Neural cell (in vitro differentiated cells): ENCODE data around the gene STPG4.
"Not testable (repeated sequence)": the region's sequence is repeated elsewhere in the genome, so short reads cannot be mapped to it uniquely, and the experiment has no call there.

Source experiments
- EZH2 ChIP-seq: fragments of 200-600, 300-800 bp; shearing (Covaris generic), sonication (generic); IDR thresholded peaks from 2 replicates; pipeline ENCODE4 v1.6.1; 2014; ENCODE audit warnings: antibody characterized with exemption, low read length, borderline replicate concordance, mild to moderate bottlenecking; ENCODE audit not compliant: insufficient read depth, poor library complexity, severe bottlenecking
- POLR2AphosphoS5 ChIP-seq: IDR thresholded peaks from 2 replicates; pipeline ENCODE4 v1.6.1; 2012
- RAD21 ChIP-seq: fragments of 450-650 bp; conservative IDR thresholded peaks from 2 replicates; pipeline ENCODE4 v1.6.1; 2014; ENCODE audit warnings: antibody characterized with exemption, mild to moderate bottlenecking, moderate library complexity
- SMC3 ChIP-seq: fragments of 450-650 bp; conservative IDR thresholded peaks from 2 replicates; pipeline ENCODE4 v1.6.1; 2014; ENCODE audit warnings: antibody characterized with exemption, mild to moderate bottlenecking, moderate library complexity; ENCODE audit not compliant: poor library complexity
- TAF1 ChIP-seq: IDR thresholded peaks from 2 replicates; pipeline ENCODE4 v1.6.1; 2012; ENCODE audit warnings: low read depth
- TF ChIP-seq, protein P1 (sequence below): fragments of 450-650 bp; IDR thresholded peaks from 2 replicates; pipeline ENCODE4 v1.5.1; 2014; ENCODE audit warnings: antibody characterized with exemption, mild to moderate bottlenecking, moderate library complexity; ENCODE audit not compliant: poor library complexity, severe bottlenecking

DNA sequence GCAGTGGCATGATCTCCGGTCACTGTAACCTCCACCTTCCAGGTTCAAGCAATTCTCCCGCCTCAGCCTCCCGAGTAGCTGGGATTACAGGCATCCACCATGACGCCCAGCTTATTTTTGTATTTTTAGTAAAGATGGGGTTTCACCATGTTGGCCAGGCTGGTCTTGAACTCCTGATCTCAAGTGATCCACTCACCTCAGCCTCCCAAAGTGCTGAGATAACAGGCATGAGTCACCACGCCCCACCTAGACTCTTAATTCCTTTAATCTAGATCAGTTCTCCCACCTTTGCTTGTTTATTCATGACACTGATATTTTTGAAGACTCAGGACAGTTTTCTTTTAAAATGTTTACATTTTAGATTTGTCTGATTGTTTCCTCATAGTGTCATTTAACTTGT lies 30.0 kb upstream of the STPG4 start:
- TF ChIP-seq POLR2AphosphoS5, EZH2, RAD21, TAF1, SMC3: not testable (repeated sequence)
- TF ChIP-seq, protein P1, sequence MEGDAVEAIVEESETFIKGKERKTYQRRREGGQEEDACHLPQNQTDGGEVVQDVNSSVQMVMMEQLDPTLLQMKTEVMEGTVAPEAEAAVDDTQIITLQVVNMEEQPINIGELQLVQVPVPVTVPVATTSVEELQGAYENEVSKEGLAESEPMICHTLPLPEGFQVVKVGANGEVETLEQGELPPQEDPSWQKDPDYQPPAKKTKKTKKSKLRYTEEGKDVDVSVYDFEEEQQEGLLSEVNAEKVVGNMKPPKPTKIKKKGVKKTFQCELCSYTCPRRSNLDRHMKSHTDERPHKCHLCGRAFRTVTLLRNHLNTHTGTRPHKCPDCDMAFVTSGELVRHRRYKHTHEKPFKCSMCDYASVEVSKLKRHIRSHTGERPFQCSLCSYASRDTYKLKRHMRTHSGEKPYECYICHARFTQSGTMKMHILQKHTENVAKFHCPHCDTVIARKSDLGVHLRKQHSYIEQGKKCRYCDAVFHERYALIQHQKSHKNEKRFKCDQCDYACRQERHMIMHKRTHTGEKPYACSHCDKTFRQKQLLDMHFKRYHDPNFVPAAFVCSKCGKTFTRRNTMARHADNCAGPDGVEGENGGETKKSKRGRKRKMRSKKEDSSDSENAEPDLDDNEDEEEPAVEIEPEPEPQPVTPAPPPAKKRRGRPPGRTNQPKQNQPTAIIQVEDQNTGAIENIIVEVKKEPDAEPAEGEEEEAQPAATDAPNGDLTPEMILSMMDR = not testable (repeated sequence)
